ENCODE measurements around the gene CRTAC1. TPM values are rescaled to one million over a fixed set of nuclear protein-coding genes. Genes with fewer than 3 reads are reported as not detected.

CRTAC1 gene
- total and polyA plus RNA-seq, 2 experiments from 2014 or later: 0.30 to 8.0 TPM

- Histone ChIP-seq H3K27me3 (no peaks in the 10 kb centered on the region), H3K27ac (no peak overlapping the region), H3K36me3 (no peaks in the 10 kb centered on the region), H3K4me3 (no peak overlapping the region), H3K4me1 (ENCODE audit: low read depth) (no peaks in the 10 kb centered on the region), H3K9me3 (ENCODE audit: low read depth) (no peaks in the 10 kb centered on the region)
- peak in 1 of 2 donors; percentile 51 for DNase-seq (ENCODE audit: low read depth in 1 of 2, low spot score in 1 of 2)
- TF ChIP-seq CTCF (IDR thresholded peaks at IDR 0.05; ENCODE audit: low read depth, low read length): no peak
These were observed 31.1 kb downstream of the CRTAC1 start for GRCh38 chr10:97999066-97999922.

- H3K36me3 ChIP-seq: no peaks in the 10 kb centered on the region
- DNase-seq (ENCODE audit: low read depth in 1 of 2, low spot score in 1 of 2): peak; percentile 48 to 87
- no peaks in the 10 kb centered on the region for H3K27me3 ChIP-seq
- H3K4me1 ChIP-seq (ENCODE audit: low read depth): no peaks in the 10 kb centered on the region
- no peak overlapping the region for H3K27ac ChIP-seq
- H3K4me3 ChIP-seq: no peak overlapping the region
- H3K9me3 ChIP-seq (ENCODE audit: low read depth): no peaks in the 10 kb centered on the region
- no peak for TF ChIP-seq CTCF (IDR thresholded peaks at IDR 0.05; ENCODE audit: low read depth, low read length)
These were observed 38.5 kb downstream of the CRTAC1 start for GRCh38 chr10:97991871-97992270.

GRCh38 chr10:97981816-97982215 is 48.6 kb downstream of the CRTAC1 start:
- TF ChIP-seq CTCF (IDR thresholded peaks at IDR 0.05; ENCODE audit: low read depth, low read length): no peak
- H3K27ac ChIP-seq: no peak overlapping the region
- peaks cover 75% of the 10 kb centered on the region for H3K27me3 ChIP-seq
- no peaks in the 10 kb centered on the region for H3K9me3 ChIP-seq (ENCODE audit: low read depth)
- no peaks in the 10 kb centered on the region for H3K4me1 ChIP-seq (ENCODE audit: low read depth)
- no peak for DNase-seq (ENCODE audit: low read depth in 1 of 2, low spot score in 1 of 2)
- H3K4me3 ChIP-seq: no peak overlapping the region
- no peaks in the 10 kb centered on the region for H3K36me3 ChIP-seq

GRCh38 chr10:97977673-97978072 is 52.7 kb downstream of the CRTAC1 start:
- no peak for TF ChIP-seq CTCF (IDR thresholded peaks at IDR 0.05; ENCODE audit: low read depth, low read length)
- Histone ChIP-seq H3K9me3 (ENCODE audit: low read depth) (no peaks in the 10 kb centered on the region), H3K36me3 (no peaks in the 10 kb centered on the region), H3K4me3 (no peak overlapping the region), H3K27me3 (peaks cover 99% of the 10 kb centered on the region), H3K4me1 (ENCODE audit: low read depth) (peaks cover 4% of the 10 kb centered on the region), H3K27ac (no peak overlapping the region)
- no peak for DNase-seq (ENCODE audit: low read depth in 1 of 2, low spot score in 1 of 2)

GRCh38 chr10:97975598-97975997 is 54.8 kb downstream of the CRTAC1 start:
- no peaks in the 10 kb centered on the region for H3K36me3 ChIP-seq
- TF ChIP-seq CTCF (IDR thresholded peaks at IDR 0.05; ENCODE audit: low read depth, low read length): no peak
- peaks cover 99% of the 10 kb centered on the region for H3K27me3 ChIP-seq

More at GRCh38 chr10:97975598-97975997, 54.8 kb downstream of the CRTAC1 start:
- no peak for DNase-seq (ENCODE audit: low read depth in 1 of 2, low spot score in 1 of 2)
- Histone ChIP-seq H3K4me1 (ENCODE audit: low read depth) (peaks cover 4% of the 10 kb centered on the region), H3K4me3 (no peak overlapping the region), H3K27ac (no peak overlapping the region), H3K9me3 (ENCODE audit: low read depth) (no peaks in the 10 kb centered on the region)
